ENCODE measurements around the gene AFF2.
"Not testable (repeated sequence)": the region's sequence is repeated elsewhere in the genome, so short reads cannot be mapped to it uniquely, and the experiment has no call there.

AFF2 gene

DNA sequence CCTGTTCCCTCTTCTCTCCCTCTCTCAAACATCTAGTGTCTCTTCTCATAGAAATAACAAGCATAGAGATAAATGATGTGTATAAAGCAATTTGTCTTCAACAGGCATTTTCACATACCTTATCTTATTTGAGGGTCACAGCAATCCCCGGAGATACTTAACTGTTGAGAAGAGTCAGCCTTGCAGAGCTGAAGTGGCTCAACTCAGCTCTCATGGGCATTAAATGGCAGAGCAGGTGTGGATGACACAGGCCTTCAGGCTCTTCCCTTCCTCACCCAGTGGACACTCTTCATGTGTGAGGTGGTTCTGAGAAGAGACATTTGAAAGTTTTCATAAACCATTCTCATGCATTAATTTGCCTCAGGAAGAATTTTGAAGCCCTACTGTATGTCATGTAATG is 134.2 kb downstream of the AFF2 start:
- DNase-seq (ENCODE audit: low read depth in 2 of 2), result no peak

DNA sequence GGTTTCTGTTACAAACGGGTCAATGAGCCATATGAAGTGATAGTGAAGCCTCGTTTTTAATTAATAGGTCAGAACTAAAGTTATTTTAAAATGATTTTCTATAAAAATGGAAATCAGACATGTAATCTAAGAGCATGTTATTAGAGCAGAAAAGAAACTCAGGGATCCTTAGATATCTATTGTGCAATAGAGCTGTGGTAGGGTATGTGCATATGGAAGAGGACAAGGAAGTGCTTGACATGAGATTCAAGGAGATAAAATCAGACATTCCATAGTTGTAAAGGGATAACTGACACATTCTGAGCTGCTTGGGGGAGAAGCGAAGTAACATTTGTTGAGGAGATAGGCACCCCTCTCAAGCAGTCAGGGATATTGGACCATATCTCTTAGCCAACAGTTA is 143.0 kb downstream of the AFF2 start:
- no peak for DNase-seq (ENCODE audit: low read depth in 2 of 2)

DNA sequence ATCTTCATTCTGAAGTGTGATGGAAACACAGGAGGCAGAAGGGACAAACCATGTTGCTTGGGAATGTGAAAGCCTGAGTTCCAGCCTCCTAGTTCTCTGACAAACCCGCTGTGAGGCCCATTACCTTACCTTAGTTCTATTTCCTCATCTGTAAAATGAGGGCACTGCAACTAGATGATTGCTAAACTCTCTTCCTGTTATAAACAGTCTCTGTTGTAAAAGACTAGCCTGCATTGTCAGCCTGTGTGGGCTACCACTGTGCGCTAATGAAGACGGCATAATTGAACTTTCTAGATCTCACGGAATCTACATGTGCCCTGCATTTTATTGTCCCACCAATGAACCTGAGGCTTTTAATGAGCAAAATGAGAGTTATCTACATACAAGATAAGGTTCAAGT is 147.2 kb downstream of the AFF2 start:
- no peak for DNase-seq (ENCODE audit: low read depth in 2 of 2)

DNA sequence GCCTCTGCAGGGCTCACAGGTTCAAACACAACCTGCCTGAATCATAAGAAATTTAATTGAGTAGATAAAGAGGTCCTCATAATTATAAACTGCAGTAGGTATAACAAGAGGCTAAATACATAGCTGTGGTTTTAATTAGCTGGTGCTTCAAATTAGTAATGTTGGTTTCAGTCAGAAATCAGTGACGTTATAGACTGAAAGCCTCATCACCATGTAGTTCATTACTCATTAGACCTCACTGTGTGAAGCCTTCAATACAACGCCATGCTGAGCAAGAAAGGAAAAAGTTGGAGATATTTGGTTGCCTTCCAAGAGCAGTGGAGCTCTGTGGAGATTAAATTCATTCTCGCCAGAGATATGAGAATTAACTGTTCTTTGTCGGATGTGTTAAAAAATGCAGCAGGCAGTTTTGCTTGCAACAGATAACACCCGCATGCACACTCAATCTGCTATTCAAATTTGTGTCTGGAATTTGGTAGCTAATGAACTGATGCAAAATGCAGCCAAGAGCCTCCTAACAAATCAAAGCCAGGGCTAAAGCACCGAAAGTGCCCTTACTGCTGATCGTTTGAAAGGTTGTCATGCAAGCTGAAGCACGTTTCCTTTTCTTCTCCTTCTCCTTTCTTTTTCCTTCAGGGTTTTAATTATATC is 148.9 kb downstream of the AFF2 start:
- DNase-seq (ENCODE audit: low read depth in 2 of 2), result no peak

DNA sequence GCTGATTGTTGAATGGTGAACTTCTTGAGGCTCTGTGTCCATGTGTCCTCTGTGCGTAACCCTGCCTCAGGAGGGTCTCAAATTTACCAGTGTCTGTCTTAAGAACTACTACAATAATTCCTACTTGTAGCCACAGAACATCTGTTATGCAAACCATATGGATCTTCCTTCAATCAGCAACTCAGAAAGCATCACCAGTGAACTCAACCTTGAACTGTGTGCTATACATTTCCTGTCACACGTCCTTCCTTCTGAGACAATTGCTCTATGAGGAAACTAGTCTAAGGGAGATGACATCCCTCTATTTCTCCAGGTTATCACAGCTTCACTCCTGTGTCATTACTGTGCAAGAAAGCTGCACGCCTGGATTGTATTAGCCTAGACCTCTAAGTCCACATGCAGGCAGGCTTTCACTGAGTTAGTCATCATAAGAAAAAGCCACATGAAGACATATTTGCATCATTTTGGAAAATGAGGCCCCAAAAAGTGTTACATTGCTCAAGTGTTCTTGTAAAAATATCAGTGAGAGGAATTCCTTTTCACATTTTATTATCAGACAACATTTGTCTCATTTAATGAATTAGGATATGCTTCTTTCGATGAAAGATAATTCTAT is 157.8 kb downstream of the AFF2 start:
- no peak for DNase-seq (ENCODE audit: low read depth in 2 of 2)

DNA sequence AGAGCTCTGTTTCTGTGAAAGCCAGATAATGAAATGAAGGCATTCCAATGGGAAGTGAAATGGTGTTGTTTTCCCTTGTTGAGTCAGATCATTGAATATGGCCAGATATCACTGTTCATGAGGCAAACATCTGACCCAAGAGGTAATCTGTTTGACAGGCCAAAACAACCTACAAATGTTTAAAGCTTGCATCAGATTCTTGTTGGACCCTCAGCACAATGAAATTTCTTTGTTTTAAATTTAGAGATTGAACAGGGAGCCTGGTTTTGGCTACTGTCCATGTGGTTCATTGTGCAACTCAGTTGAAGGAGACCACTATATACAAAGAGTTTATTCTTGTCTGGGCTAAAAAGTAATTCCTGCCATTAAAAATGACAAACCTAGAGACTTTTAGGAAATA is 159.1 kb downstream of the AFF2 start:
- no peak for DNase-seq (ENCODE audit: low read depth in 2 of 2)

DNA sequence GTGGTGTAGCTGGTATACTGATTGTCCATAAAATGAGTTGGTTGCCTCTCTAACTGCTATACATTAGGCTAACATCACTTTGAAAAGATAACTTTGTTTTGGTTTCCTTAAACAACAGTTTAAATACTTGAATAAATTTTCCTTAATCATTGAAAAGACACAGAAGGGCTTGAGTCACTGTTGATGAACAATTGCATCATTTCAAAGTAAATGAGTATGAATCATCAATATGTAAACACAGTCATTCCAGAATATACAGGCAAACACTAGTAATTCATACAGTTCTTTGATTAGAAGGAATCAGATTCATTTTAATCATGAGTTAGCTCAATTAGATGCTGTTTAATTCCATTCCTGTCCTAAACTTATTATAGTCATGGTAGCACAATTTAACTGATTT is 160.6 kb downstream of the AFF2 start:
- no peak for DNase-seq (ENCODE audit: low read depth in 2 of 2)

DNA sequence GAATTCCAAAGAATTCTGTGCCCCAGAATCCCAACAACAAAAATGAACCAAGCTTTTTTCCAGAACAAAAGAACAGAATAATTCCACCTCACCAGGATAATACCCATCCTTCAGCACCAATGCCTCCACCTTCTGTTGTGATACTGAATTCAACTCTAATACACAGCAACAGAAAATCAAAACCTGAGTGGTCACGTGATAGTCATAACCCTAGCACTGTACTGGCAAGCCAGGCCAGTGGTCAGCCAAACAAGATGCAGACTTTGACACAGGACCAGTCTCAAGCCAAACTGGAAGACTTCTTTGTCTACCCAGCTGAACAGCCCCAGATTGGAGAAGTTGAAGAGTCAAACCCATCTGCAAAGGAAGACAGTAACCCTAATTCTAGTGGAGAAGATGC is 161.6 kb downstream of the AFF2 start:
- no peak for DNase-seq (ENCODE audit: low read depth in 2 of 2)

DNA sequence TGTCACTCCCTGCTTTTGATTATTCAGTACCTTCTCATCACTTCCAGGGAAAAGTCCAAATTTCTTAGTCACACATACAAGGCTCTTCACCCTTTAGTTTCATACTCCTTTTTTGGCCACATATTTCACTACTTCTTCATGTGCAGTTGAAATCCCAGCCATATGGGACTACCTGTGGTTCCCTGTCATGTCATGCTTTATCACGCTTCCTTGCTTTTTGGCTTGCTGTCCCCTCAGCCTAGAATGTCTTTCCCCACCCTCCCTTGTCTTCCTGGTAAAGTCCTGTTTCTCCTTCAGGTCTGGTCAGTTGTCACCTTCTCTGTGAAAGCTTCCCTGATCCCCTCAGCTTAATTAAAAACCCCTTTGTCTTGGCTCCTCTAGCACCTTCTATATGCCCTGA is 163.8 kb downstream of the AFF2 start:
- DNase-seq (ENCODE audit: low read depth in 2 of 2), result no peak

DNA sequence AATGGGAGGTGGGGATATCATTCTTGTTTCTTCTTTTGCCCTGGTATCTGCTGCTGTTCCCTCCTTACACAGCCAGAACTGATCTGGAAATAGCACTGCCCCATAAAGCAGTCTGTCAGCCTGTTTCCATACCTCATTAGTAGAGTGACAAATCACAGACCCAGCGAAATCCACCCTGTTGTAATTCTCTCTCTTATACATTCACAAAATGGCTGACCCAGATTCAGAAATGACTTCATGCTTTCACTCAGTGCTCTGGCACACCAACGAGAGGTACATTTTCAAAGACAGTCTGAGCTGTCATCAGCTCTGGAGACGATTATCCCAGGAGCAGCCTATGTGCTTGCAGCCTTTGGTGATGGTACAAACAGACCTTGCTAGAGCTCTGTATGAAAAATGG is 164.6 kb downstream of the AFF2 start:
- no peak for DNase-seq (ENCODE audit: low read depth in 2 of 2)

DNA sequence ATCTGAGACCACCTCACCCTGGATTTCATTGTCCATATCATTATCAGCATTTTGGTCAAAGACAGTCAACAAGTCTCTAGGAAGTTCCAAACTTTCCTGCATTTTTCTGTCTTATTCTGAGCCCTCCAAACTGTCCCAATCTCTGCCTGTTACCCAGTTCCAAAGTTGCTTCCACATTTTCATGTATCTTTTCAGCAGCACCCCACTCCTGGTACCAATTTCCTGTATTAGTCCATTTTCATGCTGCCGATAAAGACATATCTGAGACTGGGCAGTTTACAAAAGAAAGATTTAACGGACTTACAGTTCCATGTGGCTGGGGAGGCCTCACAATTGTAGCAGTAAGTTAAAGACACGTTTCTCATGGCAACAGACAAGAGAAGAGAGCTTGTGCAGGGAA is 168.8 kb downstream of the AFF2 start:
- DNase-seq (ENCODE audit: low read depth in 2 of 2), result not testable (repeated sequence)

DNA sequence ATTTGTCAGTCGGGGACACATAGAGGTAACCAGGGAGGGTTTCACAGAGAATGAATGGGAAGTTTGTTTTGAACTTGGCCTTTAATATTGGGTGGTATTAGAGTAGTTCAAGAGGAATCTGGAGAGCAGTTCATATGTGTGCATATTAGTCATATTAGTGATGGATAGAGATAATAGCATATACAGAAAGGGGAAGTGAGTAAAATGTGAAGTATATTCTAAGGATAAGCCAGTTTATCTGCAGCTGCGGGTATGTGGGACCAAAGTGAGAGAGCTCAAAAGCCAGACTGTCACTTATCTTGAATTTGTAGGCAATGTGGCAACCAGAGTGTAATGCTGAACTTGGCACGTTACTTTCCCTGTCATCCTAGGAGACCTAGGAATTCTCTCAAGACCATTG is 169.9 kb downstream of the AFF2 start:
- DNase-seq (ENCODE audit: low read depth in 2 of 2), result no peak

DNA sequence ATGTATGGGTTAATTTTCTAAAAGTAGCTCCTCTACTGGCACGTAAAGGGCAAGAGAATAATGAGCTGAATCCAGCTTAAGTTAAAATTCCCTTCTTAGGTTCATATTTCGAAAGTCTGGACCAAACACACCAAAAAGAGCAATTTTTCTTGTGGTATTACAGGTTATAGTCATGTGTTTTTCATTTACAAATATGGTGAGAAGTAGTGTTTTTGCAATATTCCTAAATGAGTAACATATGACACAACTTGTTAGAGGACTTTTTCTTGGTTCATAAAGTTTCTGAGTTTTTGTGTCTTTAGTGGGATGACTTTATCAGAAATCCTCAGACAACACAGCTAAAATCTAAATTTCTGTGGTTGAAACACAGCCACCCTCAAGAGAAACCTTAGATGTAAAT is 172.1 kb downstream of the AFF2 start:
- DNase-seq (ENCODE audit: low read depth in 2 of 2), result no peak

DNA sequence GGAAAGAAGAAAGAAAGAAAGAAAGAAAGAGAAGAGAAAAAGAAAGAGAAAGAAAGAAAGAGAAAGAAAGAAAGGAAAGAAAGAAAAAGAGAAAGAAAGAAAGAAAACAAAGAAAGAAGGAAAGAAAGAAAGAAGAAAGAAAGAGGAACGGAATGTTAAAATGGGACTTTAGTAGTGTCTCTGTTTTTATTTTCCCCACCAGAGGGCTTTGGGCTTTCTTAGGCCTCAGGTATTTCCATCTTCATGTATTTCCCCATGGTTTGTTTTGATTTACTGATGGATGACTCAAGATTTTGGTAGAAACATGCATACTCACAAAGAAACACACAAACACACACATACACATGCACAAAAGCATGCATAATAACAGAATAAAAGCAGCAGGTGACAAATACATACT is 181.2 kb downstream of the AFF2 start:
- no peak for DNase-seq (ENCODE audit: low read depth in 2 of 2)

DNA sequence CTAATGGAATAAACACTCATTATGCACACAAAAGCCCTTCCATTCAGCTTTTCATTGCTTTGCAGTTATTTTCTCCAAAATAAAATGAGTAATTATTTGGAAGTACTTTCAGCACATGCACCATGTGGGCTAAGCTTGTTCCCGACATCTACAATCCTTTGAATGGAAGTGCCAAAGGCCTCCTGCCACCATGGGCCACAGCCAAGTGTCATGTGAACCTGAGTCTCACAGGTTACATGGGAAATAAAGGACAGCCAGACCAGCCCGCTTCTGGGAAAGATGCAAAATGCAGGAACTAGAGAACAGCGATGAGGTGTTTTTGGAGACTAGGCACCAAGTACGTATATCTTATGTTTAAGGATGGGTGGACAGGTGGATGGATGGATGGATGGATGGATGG is 181.8 kb downstream of the AFF2 start:
- no peak for DNase-seq (ENCODE audit: low read depth in 2 of 2)

DNA sequence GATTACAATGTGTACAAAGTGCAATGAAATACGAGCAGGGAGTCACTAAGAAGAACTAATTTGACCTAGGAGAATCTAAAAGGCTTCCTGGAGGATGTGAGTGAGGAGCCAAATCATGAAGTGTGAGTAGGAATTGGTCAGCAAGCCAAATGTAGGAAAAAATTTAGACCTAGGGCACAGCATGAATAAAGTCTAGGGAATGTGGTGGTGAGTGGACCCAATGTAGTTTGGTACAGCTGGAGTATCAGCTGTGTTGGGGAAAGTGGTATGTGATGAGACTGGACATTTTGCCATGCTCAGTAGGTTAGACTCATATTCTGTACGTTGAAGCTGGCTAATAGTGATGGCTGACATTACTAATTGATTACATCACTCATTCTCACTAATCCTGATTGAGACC is 191.0 kb downstream of the AFF2 start:
- no peak for DNase-seq (ENCODE audit: low read depth in 2 of 2)

DNA sequence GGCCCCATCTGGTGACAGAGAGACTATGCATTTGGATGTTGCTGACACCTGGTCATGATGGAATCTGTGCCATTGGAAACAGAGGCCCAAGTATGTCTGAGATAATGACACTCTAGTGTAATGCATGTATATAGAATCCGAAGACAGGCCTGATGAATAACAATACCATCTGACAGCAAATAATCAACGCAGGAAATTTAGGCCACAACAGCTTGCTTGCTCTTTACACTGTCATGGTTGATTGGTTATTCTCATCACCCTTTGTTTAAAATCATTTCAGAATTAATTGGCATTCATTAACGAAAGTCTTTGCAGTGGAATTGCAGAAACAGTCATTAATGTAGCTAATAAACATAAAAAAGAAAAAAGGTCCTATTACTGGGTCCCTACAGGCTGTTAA is 194.8 kb downstream of the AFF2 start:
- no peak for DNase-seq (ENCODE audit: low read depth in 2 of 2)

DNA sequence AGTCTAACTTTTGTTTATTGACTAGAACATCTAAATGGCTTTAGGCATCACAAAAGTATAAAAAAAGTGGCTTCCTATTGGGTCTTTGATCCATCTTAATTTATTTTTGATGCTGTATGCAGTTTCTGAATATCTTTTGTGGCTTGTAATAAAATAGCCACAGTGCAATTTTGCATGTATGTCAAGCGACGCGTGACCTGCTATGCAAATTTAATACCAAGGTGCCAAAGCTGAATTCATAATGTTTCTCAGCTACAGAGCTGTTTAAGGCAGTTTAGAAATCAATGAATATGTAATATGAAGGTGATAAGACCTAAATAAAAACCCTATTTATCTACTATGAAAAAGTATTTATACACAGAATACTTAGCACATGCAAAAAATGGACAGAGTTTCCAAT is 197.8 kb downstream of the AFF2 start:
- DNase-seq (ENCODE audit: low read depth in 2 of 2), result no peak

DNA sequence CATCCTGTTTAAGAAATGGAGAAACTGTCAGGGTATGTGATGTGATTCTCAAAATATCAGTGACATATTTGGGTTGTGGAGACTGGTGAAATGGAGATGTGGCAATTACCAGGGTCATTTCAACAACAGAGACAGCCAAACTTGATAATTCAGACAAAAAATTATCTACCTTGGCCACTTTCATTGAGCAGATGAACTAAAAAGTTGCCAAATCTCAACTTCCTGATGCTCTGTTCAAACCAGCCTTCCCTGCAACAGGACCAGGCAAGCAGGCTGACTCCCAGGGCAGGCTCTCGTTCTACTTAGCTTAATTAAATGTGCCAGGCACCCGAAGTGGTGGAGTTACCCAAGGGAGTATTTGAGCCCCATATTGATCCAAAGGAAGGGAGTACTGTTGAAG is 199.6 kb downstream of the AFF2 start:
- DNase-seq (ENCODE audit: low read depth in 2 of 2), result no peak

DNA sequence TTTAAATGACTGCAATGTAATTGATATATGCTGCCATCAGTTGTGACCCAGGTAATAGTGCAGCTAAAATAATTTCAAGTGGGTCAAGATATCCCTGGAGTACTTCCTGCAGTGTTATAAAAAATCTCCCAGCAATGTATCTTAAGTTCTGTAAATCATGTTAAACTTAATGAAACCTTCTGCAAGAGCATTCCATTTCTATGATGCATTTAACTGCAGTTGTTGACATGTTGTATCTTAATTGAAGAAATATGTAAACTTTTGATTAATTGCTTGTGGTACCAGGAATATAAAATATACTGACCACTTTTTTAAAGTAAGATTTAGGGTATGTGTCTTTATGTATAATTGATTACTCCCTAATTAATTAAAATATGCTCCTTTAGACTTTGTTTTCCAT is 213.6 kb downstream of the AFF2 start:
- no peak for DNase-seq (ENCODE audit: low read depth in 2 of 2)

DNA sequence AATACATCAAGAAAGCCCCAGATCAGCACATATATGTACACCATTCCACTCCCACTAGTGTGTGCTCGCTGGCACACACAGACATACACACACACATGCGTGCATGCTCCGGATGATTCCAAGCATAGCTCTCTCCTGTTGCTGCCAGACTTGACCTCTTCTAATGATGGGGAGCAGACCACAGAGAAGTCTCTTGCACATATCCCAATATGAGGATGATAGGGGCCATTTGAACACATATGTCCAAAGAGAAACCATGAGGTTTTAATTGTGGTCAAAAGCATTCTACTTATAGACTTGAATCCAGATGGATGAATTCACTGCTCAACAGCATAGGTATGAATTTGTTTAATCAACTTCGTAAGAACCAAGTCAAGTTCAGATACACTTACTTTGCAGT is 214.9 kb downstream of the AFF2 start:
- no peak for DNase-seq (ENCODE audit: low read depth in 2 of 2)

DNA sequence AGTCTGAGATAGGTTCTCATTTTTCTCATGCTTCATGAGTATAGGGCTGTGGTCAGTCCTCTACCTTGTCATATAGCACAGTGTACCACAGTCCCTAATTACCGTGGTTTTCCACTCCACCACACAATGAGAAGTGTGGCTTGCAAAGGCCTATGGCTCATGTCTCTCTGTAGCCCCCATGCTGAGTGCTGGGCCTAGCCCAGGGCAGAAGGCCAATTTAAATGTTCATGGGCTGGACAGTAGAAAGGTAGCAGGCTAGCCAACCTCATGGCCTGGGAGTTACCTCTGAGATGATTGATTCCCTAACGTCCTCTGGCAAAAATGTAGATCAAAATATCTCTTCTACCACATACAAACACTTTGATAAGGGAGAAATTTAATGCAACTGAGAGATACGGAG is 222.5 kb downstream of the AFF2 start:
- DNase-seq (ENCODE audit: low read depth in 2 of 2), result no peak

DNA sequence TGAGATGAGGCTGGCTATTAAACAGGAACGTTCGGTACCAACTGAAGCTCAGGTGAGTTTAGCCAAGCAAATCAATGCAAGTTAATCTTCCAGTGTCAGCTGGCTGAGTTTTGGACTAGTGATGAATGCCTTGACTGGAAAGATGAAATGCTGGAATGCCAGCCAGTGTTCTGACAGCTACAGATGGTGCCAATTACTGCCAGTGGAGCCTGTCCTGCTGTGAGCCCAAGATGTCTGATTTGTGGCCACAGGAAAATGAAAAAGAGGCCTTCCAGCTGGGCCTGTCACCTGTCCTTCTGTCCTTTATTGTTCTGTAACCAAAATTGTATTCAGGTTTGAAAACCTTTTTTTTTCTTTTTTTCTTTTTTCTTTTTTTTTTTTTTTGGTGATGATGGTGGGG is 223.1 kb downstream of the AFF2 start:
- no peak for DNase-seq (ENCODE audit: low read depth in 2 of 2)

DNA sequence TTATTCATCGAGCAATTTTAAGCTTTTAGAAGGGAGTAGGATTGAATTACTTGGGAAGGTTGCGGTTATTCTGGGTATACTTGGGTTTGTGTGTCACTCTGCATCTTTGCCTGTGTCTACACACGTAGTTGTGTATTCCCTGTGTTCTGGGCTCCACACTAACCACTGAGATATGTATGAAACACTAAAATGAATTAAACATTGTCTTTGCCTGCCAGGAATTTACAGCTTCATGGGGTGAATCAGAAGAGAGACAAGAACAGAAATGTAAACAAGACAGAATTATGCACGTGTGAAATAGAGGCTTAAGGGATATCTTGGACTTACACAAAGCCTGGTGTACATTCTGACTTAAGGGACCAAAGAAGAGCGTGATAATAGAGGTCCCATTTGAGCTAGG is 228.5 kb downstream of the AFF2 start:
- no peak for DNase-seq (ENCODE audit: low read depth in 2 of 2)
